CMK (cell line): ENCODE results near the gene SPIB.

Source experiments
- DNase-seq: peaks from one replicate; pipeline ENCODE4 v3.0.0-alpha.2; 2010; ENCODE audit warnings: low read depth

The SPIB gene

DNA sequence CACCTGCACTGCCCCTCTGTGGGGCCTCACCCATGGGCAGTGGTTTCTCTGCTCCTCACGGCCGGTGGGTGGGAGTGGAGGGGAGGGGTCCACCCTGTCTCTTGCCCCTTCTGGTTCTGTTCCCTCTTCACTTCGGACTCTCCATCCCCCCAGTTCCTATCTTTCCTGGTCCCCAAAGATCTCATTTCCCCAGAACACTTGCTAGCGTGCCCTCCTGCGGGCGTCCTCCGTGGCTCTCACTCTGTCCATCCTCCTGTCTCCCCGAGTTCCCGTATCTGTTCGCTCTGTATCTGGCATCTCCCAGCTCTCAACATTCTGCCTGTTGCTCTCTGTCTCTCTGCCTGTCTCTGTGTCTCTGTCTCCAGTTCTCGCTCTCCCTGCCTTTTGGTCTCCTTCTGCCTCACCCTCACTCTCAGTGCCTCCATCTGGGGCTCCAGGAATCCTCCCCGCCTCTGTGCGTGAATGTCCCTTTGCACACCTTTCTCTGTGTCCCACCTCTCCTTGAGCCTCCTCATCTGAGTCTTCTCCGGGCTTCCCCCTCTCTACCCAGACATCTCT lies 363 bp downstream of the SPIB start:
- no peak for DNase-seq

DNA sequence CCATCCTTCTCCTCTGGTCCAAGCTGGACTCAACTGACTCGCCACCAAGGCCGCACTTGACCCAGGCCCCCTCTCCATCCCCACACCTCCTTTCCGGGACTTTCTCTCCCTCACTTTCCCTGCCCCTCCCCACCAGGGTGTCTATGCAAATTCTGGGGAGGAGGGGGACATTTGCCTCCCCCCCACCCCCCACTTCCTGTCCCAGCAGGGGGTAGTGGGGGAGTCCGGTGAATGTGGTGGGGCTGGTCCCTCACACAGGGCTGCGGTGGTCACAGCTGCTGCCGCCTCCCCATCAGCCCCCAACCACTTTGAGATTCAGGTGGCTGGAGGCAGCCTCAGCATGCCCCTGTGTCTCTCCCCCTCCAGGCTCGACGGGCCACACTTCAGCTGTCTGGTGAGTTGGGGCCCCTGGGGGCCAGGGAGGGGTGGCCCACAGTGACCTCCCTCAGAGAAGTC lies 870 bp downstream of the SPIB start:
- DNase-seq = no peak

DNA sequence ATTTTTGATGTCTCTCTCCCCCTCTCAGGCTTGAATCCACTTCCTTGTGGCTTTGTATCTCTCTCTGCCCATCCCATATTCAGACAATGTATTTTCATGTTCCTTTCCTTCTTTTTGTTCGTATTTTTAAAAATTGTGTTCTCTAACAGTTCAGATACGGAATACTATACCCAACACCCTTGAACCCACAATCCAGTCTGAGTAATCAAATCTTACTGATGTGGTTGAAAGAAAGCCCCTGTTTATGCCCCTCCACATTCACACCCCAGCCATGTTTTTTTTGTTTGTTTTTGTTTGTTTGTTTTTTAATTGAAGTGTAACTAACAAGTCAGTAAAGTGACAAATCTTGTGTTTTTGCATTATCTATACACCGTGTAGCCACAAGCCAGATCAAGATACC lies 1.4 kb downstream of the SPIB start:
- no peak for DNase-seq

DNA sequence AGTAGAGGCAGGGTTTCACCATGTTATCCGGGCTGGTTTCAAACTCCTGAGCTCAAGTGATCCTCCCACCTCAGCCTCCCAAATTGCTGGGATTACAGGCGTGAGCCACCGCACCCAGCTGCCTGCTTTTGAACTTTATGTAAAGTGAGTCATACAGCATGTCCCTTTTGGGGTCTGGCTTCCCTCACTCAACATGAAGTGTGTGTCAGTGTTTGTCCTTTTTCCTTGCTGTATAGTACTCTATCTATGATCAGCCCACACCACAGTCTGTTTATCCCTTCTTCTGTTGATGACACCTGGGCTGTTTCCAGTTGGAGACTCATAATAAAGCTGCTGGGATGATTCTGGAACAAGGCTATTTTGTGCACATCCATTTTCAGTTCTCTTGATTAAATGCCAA lies 2.1 kb downstream of the SPIB start:
- no peak for DNase-seq

DNA sequence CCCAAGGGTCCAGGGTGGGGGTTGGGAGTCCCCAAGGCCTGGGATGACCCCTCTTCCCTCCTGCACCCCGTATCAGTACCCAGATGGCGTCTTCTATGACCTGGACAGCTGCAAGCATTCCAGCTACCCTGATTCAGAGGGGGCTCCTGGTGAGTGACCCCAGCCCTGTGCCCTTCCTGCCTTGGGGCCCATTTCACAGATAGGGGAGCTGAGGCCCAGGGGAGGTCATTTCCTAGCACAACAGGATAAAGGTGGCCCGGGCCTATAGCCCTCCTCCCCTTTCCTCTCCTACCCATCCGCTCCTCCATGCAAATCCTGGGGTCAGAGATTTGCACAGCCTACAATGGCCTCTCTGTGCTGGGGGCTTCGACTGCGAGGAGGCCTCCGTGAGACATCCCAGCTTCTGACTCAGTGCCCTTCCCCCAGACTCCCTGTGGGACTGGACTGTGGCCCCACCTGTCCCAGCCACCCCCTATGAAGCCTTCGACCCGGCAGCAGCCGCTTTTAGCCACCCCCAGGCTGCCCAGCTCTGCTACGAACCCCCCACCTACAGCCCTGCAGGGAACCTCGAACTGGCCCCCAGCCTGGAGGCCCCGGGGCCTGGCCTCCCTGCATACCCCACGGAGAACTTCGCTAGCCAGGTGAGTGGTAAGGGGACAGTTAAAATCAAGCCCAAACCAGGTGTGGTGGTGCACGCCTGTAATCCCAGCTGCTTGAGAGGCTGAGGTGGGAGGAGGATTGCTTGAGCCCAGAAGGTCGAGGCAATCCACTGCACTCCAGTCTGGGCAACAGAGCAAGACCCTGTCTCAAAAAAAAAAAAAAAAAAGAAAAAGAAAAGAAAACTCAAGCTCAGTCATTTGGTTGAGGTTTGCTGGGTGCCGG lies 3.9 kb downstream of the SPIB start:
- no peak for DNase-seq

DNA sequence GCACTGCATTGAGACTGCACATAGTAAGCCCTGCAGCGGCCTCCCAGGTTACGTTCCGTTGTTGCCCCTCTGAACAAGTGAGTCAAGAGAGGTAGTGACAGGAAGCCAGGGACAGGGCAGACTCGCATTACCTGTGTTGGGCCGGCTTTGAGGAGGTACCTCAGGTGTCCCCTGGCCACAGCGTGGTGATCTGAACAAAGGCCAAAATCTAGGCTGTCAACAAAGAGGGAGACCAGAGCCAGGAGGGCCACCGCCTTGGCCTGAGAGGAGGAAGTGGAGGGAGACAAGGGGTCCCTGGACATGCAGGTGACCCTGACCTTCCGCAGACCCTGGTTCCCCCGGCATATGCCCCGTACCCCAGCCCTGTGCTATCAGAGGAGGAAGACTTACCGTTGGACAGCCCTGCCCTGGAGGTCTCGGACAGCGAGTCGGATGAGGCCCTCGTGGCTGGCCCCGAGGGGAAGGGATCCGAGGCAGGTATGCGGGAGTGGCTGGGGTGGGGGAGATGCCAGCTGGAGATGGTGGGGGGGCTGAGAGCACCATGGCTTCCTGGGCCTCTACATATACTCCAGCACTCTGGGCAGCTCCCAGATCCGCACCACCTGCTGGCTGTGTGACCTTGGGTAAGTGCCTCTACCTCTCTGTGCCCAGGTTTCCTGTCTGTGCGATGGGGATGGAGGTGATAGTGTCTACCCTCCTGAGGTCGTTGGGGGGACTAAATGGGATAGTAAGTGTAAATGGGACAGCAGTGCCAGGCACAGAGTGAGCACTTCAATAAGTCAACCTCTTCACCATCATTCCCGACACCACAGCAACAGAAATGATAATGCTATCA lies 4.8 kb downstream of the SPIB start:
- DNase-seq = no peak

DNA sequence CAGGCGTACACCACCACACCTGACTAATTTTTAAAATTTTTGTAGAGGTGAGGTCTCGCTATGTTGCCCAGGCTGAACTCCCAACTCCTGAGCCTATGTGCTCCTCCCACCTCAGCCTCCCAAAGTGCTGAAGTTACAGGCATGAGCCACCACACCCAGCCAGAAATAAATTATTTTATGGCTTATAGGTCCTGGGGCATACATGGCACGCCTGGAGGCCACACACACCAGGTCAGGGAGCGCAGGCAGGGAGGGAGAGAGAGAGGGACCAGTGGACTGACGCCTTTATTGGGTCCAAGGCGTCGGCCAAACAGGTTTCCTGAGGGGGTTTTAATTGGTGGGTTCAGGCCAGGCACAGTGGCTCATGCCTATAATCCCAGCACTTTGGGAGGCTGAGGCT lies 6.8 kb downstream of the SPIB start:
- no peak for DNase-seq

DNA sequence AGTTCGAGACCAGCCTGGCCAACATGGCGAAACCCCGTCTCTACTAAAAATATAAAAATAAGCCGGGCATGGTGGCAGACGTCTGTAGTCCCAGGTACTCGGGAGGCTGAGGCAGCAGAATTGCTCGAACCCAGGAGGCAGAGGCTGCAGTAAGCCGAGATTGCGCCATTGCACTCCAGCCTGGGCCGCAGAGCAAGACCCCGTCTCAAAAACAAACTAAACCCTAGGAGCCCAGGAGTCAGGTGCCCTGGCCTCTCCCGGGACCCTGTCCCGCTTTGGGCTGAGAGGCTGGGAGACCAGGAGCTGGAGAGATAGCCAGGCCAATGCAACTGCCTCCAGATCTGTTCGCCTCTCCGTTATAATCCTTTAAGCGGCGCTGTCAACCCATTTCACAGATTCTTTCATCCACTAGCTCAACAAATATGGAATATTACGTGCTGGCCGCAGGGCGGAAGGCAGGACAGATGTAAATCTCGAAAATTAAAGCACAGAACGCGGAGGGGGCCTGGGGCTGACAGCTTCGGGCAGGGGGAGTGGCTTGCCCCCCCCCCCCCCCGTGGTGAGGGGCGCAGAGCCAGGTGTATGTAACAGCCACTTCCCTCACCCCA lies 8.7 kb downstream of the SPIB start:
- no peak for DNase-seq

DNA sequence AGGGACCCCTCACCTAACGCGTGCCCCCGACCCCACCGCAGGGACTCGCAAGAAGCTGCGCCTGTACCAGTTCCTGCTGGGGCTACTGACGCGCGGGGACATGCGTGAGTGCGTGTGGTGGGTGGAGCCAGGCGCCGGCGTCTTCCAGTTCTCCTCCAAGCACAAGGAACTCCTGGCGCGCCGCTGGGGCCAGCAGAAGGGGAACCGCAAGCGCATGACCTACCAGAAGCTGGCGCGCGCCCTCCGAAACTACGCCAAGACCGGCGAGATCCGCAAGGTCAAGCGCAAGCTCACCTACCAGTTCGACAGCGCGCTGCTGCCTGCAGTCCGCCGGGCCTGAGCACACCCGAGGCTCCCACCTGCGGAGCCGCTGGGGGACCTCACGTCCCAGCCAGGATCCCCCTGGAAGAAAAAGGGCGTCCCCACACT lies 9.3 kb downstream of the SPIB start:
- DNase-seq = no peak

DNA sequence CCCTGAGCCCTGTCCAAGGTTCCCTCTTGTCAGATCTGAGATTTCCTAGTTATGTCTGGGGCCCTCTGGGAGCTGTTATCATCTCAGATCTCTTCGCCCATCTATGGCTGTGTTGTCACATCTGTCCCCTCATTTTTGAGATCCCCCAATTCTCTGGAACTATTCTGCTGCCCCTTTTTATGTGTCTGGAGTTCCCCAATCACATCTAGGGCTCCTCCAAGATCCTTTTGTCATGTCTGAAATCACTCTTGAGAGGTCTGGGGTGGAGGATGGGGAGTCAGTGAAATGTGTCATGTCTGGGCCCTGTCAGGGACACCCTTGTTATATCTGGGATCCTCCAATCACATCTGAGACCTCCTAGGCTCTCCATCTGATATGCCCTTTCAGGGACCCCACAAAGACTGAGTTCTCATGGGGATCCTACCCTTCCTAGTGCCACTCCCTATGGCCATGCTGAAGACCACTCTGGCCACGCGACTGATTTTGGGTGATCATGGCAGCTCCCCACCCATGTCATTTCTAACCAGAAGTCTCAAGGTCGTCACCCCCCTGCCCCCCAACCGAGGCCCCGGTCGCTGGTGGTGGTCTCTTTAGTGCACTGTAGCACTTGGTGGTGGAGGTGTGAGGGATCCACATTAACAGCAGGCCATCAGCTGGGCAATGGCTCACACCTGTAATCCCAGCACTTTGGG lies 10.2 kb downstream of the SPIB start:
- DNase-seq = no peak

DNA sequence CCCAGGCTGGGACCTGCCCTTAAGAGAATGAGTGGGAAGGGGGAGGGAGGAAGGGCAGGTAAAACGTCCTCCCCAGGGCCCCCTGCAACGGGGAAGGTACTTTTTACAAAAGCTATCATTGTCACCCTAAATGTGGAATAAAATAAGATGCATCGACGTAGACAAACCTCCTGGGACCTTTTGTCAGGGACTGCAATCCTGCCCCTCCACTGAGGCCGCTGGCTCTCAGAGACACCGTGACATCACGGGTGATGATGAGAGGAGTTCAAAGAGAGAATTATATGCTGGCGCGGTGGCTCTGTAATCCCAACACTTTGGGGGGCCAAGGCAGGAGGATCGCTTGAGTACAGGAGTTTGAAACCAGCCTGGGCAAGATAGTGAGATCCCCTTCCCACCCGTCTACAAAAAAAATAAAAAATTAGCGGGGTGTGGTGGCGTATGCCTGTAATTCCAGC lies 12.2 kb downstream of the SPIB start:
- DNase-seq = no peak

DNA sequence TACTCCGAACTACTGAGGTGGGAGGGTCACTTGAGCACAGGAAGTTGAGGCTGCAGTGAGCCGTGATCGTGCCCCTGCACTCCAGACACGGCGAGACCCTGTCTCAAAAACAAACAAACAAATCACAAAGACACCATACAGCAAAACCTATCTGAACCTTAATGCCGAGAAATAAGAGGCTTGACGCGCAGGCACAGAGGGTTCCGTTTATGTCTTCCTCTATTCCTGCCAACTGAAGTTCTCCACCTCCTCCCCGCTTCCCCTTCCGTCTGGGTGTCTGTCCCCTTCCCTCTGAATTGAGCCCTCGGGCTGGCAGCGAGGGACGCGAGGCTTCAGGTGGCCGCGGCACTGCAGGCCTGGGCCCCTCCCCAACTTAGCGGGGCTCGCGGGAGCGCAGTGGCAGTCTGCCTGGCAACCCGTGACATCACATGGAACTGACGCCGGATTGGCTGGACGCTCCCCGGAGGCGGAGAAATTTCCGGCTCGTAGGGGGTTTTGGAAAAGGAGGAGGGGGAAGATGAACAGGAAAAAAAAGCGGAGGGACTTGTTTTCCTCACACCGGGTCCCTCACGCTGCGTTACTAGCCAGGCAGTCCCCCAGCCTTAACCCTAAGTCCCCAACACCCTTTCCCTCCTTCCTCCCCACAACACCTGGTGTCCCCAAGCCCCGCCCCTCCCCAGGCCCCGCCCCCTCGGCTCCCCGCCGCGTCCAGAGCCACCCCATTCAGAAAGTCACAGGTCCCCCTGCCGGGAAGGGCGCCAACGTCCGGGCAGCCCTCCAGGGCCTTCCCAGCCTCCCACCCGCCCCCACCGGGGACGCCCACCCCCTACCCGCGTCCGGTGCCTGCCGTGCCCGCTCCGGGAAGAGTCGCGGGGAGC lies 12.8 kb downstream of the SPIB start:
- peak; percentile 79 for DNase-seq

DNA sequence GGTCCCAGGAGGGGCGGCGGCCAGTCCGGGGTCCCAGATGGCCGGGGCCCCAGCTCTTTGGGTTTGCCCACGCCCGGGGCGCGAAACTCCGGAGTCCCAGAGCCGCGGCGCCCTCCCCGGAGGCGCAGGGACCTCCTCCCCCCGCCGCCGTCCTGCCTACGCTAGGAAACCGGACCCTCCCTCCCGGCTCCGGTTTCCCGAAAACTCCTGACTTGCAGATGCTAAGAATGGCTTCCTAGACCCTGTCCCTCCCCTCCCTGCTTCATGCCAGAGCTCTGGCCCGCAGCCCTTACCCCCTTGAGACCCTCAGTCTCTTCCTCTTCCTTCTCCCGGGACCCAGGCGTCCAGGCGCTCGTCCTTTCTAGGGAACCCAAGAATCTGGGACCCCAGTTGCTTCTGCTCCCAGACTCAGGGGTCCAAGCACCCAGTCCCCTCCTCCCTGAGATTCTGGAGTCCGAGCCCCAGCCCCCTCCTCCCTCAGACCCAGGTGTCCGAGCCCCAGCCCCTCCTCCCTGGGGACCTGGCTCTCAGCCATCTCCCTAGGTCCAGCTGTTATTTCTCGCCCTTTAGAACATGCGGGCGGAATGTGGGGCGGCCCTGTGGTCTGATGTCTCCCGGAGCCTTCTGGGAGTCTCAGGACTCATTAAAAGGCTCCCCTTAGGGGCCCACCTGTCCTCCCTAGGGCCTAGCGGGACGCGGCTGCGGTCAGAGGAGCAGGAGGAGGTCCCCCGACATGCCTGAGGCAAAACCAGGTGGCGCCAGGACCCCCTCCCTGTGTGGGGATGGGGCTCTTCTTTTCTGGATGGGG lies 13.7 kb downstream of the SPIB start, which contains the start of gene MYBPC2:
MYBPC2 (plus strand) TSS at position 672 of the 808 bp plus-strand sequence; CDS start at position 734, 62 bp downstream.
- DNase-seq = no peak

DNA sequence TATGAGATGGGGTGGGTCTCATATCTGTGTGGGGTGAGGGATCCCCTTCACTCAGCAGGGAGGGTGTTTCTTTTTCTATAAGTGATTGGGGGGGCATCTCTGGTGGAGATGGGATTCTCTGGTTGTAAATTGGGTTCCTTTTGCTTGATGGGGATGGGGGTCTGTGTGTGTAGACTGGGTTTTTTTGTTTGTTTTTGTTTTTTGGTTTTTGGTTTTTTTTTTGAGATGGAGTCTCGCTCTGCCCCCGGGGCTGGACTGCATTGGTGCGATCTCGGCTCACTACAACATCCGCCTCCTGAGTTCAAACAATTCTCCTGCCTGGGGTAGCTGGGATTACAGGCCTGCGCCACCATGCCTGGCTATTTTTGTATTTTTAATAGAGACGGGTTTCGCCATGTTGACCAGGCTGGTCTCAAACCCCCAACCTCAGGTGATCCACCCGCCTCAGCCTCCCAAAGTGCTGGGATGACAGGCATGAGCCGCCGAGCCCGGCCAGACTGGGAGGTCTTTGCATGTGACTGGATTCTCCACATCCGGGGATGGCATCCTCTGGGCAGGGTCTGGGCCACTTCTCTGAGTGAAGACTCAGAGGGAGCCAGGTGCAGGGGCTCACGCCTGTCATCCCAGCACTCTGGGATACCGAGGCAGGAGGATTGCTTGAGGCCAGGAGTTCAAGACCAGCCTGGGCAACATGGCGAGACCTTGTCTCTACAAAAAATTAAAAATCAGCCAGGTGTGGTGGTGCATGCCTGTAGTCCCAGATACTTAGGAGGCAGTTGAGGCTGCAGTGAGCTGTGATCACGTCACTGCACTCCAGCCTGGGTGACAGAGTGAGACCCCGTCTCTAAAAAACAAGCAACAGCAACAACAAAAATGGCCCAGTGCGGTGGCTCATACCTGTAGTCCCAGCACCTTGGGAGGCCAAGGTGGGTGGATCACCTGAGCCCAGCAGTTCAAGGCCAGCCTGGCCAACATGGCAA lies 14.8 kb downstream of the SPIB start:
- DNase-seq = no peak

DNA sequence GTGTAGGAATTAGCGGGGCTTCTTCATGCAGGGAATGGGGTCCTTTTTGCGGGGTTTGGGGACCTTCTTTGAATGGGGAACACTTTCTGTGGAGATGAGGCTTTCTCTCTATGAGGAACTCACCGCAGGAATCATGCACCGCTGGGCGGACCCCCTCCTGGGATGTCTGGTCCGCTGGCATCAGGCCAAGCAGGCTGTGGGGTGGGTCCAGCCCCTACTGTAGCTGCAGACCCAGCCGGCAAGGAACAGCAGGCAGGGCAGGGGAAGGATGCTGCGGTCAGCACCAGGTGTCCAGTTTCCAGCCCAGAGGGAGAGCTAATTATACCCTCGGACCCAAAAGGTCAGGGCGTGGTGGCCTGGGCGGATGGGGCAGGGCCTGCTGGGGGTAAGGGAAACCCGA lies 15.8 kb downstream of the SPIB start:
- DNase-seq = no peak

DNA sequence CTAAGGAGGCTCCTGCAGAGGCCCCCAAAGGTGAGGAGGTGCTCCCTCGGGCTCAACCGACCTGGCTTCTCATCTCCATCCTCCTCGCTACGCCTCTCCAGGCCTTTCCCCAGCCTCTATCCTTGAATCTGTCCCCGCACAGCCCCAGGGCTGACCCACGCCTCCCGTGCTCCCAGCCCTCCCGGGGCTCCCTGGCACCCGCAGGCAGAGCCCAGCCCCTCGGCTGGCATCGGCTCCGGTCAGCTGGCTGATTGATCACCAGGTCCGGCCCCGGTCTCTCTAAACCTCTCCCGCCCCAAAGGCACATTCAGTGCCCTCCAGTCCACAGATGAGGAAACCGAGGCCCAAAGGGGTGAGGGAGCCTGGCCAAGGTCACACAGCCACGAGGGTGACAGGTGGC lies 16.5 kb downstream of the SPIB start:
- no peak for DNase-seq

DNA sequence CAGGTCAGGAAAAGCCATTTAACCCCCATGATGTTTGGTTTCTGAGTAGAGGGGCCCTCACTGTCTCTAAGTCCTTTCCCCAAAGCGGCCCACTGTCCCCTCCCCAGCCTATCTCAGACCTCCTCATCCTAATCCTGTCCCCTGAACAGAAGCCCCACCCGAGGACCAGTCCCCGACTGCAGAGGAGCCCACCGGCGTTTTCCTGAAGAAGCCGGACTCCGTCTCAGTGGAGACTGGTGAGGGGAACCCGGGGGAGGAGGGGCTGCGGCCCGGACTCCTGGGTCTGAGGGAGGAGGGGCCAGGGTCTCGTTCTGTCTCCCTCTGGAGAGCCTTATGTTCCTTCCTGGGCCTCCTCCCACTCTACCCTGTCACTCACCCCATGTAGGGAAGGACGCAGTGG lies 16.9 kb downstream of the SPIB start:
- DNase-seq = no peak

DNA sequence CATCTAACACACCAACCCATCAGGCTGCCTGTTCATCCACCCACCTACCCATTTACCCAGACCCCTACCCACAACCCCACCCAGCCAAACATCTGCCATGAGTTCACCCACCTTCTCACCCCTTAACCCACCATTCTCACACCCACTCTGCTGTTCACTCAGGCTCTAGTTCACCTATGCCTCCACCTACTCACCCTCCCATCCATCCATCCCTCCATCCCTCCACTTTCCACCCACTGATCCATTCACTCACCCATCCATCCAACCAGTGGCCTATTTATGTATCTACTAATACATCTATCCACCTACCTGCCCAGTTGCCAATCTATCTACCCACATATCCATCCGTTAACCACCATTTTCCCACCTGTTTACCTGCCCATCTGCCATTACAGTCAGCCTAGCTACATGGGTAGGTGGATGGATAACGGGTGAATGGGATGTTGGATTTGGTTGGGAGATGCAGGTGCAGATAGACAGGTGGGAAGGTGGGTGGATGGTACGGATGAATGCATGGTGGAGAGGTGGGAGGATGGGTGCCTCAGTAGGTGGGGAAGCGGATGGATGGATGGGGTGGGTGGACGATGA lies 19.2 kb downstream of the SPIB start:
- DNase-seq = no peak
